GM20000 (cell line): Measurements from ENCODE around the gene ZNF652.

Source experiments
- DNase-seq: peaks from one replicate; pipeline ENCODE4 v3.0.0; 2012; ENCODE audit warnings: low spot score
- TF ChIP-seq, protein P1 (sequence below): IDR thresholded peaks from 2 replicates; pipeline ENCODE4 v1.5.1; 2012; ENCODE audit warnings: mild to moderate bottlenecking, control low read depth; ENCODE audit errors: extremely low read depth, missing control alignments

ZNF652 gene

DNA sequence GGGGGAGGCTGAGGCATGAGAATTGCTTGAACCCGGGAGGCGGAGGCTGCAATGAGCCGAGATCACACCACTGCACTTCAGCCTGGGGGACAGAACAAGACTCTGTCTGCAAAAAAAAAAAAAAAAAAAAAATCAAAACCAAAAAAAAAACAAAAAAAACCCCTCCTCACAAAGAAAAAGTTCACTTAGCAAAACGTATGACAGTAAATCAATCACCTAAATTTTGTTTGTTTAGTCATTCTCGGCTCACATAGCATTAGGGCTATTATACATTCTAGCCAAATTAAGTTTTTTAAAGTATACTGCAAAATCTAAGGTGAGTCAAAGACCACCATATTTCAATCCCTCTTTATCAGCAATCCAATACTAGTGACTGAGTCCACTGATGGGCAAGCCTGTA lies 5.7 kb downstream of the ZNF652 start:
- no peak for DNase-seq
- TF ChIP-seq, protein P1, sequence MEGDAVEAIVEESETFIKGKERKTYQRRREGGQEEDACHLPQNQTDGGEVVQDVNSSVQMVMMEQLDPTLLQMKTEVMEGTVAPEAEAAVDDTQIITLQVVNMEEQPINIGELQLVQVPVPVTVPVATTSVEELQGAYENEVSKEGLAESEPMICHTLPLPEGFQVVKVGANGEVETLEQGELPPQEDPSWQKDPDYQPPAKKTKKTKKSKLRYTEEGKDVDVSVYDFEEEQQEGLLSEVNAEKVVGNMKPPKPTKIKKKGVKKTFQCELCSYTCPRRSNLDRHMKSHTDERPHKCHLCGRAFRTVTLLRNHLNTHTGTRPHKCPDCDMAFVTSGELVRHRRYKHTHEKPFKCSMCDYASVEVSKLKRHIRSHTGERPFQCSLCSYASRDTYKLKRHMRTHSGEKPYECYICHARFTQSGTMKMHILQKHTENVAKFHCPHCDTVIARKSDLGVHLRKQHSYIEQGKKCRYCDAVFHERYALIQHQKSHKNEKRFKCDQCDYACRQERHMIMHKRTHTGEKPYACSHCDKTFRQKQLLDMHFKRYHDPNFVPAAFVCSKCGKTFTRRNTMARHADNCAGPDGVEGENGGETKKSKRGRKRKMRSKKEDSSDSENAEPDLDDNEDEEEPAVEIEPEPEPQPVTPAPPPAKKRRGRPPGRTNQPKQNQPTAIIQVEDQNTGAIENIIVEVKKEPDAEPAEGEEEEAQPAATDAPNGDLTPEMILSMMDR: no peak

DNA sequence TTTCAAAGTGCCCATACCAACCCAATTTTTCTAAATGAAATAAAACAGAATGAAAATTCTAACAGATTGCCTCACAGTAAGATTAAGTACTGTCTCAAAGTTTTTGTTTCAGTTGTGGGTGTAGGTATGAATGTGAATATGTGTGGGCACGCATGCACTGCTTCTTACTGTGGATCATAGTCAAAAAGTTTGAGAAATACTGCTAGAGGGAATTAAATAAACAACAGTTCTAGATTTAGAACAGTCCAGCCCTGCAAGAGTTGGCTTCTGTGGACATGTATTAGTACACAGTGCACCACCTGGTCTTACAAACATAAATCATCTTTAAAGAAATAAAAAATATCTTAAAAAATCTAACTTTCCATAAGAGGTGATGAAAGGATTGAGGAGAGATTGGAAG lies 8.4 kb downstream of the ZNF652 start:
- TF ChIP-seq, protein P1: no peak
- no peak for DNase-seq

DNA sequence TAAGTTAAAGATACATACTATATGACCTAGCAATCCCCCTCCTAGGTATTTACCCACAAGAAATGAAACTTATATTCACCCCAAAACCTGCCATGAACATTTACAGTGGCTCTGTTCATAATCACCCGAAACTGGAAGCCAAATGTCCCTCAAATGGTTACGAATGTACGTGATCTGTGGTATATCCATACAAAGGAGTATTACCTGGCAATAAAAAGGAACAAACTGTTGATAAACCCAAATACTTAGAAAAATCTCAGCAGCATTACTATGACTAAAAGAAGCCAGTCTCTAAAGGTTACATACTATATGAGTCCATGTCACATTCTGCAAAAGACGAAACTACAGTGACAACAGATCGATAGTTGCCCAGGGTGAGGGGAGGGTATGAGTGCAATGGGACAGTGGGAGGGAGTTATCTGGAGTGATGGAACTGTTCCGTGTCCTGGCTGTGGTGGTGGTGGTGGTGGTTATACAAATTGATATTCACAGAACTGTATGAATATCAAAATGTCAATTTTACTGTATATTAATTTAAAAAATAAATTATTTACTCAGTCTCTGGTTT lies 9.4 kb downstream of the ZNF652 start:
- TF ChIP-seq, protein P1: no peak

DNA sequence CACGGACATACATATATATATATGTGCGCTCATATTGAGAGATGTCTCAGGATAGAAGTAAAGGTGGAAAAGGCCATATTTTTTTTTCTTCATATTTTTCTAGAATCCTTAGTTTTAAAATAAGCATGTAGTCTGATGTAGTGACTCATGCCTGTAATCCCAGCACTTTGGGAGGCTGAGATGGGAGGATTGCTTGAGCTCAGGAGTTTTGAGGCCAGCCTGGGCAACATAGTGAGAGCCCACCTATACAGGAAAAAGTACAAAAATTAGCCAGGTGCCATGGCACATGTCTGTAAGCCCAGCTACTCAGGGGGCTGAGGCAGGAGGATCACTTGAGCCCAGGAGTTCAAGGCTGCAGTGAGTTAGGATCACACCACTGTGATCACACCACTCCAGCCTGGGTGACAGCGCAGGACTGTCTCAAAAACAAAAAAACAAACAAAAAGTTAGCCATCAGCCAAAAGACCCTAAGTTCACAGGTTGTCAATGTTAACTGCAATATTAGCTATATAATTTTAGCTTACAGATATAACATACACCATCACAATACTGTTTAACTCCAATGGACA lies 10.4 kb downstream of the ZNF652 start:
- TF ChIP-seq, protein P1: no peak

More for the DNA sequence above, 9.4 kb downstream of the ZNF652 start:
- no peak for DNase-seq

DNA sequence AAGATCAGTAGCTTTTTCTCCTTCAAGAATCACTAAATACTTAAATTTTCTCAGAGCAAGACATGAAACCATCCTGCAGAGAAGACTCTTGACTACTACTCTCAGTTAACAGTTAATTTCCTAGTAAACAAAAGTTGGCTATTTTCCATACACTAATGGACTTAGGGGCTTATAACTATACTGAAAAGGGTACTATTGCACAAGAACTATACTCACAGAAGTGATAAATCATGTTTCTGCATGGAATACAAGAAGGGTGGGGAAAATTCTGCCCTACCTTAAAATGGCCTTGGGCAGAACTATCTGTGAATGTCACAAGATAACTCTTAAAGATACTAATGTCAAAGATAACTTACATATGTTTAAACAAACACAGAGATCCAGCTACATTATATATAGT lies 12.5 kb downstream of the ZNF652 start:
- DNase-seq: no peak
- TF ChIP-seq, protein P1: no peak

More for the DNA sequence above, 10.4 kb downstream of the ZNF652 start:
- DNase-seq: no peak

DNA sequence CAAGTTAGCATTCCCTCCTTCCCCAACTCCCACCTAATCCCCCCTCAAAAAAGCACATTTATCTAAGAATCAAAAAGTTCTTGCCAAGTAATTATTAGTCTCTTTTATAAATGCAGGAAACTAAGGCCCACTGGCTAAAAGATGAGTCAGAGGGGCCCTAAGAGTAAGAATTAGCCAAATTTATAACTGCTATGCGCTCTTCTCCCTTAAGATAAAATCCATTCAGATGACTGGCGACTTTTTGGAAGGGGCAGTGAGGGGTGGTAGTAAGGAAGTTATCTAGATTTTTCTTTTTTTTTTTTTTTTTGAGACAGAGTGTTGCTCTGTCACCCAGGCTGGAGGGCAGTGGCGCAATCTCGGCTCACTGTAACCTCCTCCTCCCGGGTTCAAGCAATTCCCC lies 17.1 kb downstream of the ZNF652 start:
- DNase-seq: no peak
- TF ChIP-seq, protein P1: no peak

DNA sequence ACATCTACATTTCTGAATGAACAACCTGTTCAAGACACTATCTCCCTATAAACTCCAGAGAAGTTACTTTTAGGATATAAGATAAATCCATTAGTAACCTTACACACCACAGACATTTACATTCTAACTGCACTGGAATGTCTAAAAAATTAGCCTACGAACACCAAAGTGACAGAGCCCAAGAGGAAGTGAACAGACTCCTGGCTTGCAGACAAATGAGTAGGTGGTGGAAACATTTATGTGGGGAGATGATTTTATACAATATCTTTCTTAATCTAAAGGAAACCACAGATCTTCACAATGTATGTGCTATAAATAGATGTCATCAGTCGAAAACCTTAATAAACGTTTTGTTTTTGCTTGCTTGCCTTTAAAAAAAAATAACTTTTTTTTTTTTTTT lies 18.8 kb downstream of the ZNF652 start:
- no peak for DNase-seq

More for the DNA sequence above, 18.8 kb downstream of the ZNF652 start:
- TF ChIP-seq, protein P1: no peak
